HG03175 (cell line): ENCODE measurements around the gene LMAN1.

Source experiments
- ATAC-seq: cut with Tn5 transposase; IDR thresholded peaks from one replicate; pipeline ENCODE4 v1.9.1; 2021; ENCODE audit warnings: mild to moderate bottlenecking, moderate library complexity; ENCODE audit not compliant: unreplicated experiment

The LMAN1 gene

DNA sequence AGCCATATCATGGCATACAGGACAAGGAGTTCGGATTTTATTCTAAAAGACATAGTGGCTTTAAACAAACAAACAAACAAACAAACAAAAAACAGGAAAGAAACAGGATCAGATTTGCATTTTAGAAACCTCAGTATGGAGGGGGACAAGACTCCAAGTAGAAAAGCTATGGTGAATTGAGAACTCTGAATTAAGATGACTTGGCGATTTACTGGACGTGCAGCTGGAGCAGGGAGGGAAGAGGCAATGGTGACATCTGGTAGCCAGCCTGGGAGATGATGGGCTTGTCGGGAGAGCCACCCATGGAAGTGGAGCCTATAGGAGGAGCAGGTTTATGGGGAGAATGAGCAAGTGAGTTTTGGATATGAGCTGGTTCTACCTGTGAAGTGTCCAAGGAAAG lies 53.8 kb downstream of the LMAN1 start:
- no peak for ATAC-seq

DNA sequence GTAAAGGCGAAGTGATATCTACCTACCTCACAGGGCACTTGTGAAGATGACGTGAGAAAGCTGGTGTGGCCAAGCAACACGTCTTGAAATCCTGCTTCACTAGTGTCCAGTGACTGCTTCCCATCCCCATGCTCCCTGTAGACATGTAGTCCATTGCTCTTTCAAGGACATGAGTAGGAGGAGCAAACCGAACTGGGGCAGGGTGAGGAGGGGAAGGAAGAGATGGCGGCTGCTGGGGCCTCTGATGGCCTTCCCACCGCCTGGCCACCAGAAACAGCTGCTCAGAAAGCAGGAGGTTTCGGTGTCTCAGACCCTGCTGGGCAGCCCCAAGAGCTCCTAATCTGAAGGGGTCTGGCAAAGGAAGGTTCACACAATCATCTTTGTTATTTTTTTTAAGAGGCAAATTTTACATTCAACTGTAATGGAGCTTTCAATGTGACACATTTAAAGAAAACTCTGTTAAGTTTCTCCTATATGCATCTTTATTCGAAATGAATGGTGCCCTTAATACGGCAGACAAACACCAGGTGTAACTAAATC lies 55.3 kb downstream of the LMAN1 start:
- ATAC-seq = no peak

DNA sequence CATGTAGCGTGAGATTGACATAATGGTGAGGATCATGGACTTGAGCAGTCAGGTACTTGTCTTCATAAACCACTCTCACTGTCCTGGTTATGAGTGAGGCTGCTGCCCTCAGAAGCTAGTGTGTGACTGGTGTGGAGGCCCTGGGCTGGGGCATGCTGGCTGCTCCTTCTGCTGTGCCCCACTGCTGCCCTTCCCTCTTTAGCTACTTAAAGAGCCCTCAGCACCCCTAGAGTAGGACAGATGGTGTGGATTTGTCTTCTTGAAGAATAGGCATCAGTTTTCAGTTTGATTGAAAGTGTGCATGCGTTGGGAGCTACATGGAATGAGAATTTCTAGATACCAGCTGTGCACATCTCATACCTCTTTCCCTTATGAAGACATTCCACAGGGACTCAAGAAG lies 56.1 kb downstream of the LMAN1 start:
- no peak for ATAC-seq

DNA sequence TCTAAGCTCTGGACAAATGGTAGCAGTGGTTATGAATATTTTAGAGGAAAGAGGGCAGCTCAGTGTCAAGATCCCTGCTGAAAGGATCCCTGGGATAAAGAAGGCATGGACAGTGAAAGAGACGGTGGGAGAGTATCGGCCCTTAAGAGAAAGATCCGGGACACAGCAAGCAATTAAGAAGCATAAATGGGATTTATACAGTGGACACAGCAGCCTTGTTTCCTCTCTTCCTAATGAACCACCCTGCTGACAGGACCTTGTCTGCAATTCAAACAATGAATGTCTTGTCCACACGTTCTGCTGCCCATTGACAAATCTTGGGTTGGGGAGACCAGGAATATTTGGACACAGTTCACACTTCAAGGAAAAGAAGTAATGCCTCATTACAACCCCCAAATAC lies 57.1 kb downstream of the LMAN1 start:
- ATAC-seq = no peak

DNA sequence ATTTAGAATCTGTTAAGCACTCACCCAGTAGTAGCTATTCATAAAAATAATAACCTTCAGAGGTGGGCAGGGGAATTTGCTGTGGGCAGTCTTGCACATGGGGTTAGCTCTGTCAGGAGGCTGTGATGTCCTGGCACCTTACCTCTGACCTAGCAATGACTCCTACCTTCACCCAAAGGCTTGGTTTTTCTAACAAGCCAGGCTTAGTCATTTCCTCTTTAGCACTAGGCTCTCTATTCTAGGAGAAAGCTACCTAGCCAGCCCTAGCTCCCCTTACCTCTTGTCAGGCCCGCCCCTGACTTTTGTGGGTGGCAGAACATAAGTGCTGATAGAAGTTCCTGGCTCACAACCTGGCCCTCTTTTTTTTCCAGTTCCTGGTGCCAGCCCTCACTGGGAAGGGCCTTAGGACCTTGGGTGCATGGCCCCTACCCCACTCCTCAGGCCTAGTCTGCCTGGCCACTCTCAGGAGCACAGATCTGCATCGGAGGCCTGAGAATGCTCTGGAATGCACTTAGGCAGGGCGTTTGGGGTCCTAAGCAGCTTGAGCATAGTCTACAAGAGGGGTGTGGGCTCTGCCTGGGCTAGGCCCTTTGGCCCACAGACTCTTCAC lies 58.3 kb downstream of the LMAN1 start:
- ATAC-seq = no peak

DNA sequence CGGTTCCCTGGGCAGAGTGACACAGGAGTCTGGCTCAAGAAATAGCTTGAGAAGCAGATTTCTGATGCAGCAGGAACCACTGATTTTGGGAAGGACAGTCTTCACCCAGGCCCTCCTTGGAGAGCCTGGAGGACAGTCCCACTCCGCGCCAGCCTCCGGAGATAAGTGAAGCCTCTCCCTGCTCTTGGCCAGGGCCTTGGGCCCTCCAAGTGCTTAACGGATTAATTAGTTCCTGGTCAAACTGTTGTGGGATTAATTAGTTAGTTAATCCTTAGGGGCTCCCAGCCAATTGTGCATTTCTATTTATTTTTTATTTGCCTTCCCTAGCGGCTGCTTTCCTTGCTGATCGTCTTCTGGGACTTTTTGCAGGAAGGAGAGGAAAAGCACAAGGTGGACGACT lies 60.2 kb downstream of the LMAN1 start:
- no peak for ATAC-seq

DNA sequence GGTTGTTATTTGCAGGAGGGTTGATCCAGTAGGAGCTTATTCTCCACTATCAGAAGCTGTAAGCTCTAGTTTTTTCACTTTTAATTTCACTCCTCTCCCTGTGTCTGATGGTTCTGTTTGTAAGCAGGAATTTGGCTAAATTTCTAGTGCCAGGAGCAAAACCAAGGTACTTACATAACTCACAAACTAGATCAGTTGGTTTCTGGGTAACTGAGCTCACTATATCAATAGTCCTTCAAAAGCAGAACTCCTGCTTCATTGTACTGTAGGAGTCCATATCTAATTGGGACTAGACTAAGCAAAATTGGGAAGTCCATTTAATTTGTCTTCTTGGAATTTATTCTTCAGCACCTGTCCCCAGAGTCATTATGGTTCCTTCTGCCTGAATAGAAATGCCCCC lies 65.7 kb downstream of the LMAN1 start:
- ATAC-seq = no peak

DNA sequence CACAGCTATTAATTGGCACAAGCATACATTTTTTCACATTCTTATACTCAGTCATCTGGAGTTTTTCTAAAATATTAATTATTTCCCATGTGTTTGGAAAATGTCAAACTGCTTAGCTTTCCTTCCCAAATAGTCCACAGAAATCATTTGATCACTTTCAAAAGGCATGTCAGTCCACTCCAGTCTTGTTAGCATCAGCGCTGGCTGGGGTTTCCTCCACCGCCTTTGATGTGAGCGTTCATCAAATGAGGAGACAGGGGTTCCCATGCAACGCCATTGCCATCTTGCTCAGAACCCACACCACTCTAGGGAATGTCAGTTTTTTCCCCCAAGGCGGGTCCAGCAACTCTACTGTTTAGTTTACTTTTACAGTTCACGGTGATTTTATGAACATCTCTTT lies 72.7 kb downstream of the LMAN1 start:
- ATAC-seq = no peak

DNA sequence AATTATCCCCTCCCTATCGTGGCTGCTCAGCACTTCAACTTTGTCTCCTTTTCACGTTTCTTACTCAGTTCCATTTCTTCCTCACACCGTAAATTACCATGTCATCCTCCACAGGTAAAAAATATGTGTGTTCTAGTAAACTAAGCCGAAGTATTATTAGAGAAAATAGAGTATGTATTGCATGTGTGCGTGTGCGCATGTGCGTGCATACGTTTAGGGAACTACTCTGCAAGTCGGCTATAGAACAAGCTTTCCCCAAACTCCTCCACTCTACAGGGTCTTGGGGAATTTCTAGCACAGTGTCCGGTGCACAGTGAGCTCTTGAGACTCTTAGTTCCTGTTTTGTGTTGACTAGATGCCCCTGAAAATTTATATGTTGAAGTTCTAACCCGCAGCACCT lies 76.7 kb downstream of the LMAN1 start:
- no peak for ATAC-seq

DNA sequence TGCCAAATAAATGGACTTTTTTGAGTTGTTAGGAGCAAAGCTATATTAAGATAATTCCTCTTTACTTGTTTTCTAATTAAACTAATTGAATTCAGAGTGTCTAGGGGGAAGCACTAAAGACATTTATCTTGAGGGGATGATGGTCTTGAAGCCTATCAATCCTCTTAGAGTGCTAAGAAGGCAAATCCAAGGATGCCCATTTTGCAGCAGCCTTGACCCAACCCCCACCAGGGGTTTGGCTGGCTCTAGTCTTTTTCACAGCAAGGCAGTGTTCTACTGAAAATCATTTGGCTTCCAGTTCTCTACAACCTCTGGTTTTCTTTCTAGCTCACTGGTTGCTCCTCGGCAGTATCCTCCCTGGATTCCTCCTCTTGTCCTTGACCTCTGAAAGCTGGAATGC lies 79.3 kb downstream of the LMAN1 start:
- no peak for ATAC-seq

DNA sequence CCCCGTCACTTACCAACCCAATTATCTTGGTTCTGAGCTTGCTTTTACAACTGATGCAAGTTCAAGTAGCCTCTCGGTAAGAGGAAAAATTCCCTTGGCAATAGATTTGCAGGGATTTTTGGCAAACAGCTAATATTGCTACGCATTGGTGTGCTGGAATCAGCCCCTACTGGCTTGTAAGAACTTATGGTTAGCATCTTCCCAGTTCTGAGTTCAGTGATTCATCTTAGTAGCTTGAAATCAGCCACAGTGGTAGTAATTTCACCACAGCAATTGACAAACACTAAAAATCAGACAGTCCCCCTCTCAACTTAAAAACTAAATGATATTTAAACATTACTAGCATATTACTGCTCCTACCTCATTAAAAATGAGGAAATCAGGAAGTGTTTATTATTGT lies 79.9 kb downstream of the LMAN1 start:
- no peak for ATAC-seq

DNA sequence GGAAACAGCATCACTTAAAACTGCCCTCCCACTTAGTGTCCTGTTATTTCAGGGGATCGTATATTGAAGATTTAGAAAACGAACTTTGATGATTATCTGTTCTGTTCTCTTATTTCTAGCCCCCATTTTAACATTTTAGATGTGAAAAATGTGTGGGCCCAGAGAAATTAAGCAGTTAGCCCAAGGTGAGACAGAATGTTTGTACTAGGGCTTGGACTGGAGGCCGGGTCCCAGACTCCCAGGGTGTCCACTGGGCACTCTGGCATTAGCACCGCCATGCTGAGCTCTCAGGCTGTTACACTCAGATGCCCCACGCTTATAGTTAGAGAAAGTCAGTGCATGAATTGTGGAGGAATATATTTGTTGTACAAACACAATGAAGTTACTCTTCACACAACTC lies 80.3 kb downstream of the LMAN1 start:
- no peak for ATAC-seq
